22Rv1 (cell line): ENCODE measurements around the gene SORCS2.

Experiments
- H3K27ac ChIP-seq: fragments of 450-650 bp; 2 replicates; pipeline ENCODE4 v1.5.1; 2017
- ZFX ChIP-seq: fragments of 450-650 bp; IDR thresholded peaks from 2 replicates; pipeline ENCODE4 v1.6.1; 2017; ENCODE audit warnings: antibody characterized with exemption, borderline replicate concordance
- TF ChIP-seq, protein P1 (sequence below): fragments of 450-650 bp; IDR thresholded peaks from 2 replicates; pipeline ENCODE4 v1.5.1; 2017; ENCODE audit warnings: mild to moderate bottlenecking

The SORCS2 gene

DNA sequence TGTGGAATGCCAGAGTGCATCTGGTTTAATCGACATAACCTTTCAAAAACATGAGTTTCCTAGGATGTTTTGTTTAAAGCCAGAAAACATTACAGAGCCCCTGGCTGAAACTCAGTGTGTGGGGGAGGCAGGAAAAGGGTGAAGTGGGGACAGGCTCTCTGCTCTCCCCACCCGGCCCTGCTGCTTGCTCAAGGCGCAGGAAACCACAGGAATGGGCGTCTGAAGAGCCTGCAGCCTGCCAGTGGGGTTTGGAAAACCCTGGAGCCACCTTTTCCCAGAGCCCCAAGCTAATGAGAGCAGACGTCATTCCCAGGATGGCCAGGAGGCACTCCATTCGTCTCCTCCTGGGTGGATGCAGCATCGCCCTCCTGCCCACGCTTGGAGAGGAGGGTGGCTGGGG, 506.7 kb downstream of the SORCS2 start:
- no peak overlapping the region for H3K27ac ChIP-seq
- no peak for TF ChIP-seq ZFX

DNA sequence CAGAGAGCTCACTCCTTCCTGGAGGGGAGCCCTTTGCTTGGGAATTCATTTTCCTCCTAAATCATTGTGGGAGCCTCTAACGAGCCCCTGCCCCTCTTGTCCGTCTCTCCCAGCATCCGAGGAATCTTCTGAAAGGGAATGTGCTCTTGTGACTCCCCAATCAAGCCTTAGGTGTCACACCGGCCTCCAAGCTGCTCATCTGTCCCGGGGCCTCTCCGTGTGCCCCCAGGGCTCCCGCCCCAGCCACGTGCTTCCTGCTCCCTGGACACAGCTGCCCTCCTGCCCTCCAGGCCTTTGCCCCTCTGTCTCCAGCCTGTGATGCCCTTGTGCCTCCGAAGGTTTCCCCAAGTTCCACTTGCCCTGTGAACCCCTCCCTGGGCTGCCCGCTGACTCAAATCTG, 507.5 kb downstream of the SORCS2 start:
- TF ChIP-seq ZFX: no peak
- TF ChIP-seq, protein P1, sequence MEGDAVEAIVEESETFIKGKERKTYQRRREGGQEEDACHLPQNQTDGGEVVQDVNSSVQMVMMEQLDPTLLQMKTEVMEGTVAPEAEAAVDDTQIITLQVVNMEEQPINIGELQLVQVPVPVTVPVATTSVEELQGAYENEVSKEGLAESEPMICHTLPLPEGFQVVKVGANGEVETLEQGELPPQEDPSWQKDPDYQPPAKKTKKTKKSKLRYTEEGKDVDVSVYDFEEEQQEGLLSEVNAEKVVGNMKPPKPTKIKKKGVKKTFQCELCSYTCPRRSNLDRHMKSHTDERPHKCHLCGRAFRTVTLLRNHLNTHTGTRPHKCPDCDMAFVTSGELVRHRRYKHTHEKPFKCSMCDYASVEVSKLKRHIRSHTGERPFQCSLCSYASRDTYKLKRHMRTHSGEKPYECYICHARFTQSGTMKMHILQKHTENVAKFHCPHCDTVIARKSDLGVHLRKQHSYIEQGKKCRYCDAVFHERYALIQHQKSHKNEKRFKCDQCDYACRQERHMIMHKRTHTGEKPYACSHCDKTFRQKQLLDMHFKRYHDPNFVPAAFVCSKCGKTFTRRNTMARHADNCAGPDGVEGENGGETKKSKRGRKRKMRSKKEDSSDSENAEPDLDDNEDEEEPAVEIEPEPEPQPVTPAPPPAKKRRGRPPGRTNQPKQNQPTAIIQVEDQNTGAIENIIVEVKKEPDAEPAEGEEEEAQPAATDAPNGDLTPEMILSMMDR: no peak

DNA sequence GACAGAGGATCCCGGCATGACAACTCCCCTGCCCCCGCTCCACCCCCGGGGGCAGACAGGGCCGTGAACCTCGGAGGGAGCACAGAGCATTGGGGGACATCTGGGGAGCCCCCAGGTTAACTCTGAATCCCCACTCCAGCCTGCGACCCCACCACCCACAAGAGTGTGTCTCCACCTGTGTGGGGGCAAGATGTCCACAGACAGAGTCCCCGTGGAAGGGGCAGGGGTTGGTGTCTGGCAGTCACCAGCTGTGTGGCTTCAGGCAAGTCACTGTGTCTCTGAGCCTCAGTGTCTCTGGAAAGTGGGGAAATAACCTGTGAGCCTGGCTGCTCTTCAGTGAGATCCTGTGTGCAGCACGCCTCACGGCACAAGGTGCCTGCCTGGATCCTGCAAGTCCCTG, 508.3 kb downstream of the SORCS2 start:
- no peak for TF ChIP-seq ZFX
- TF ChIP-seq, protein P1: no peak
- H3K27ac ChIP-seq: no peak overlapping the region

More for the DNA sequence above, 507.5 kb downstream of the SORCS2 start:
- no peak overlapping the region for H3K27ac ChIP-seq

GRCh38 chr4:7701866-7702649, 509.7 kb downstream of the SORCS2 start:
- no peak overlapping the region for H3K27ac ChIP-seq
- TF ChIP-seq ZFX: no peak
- TF ChIP-seq, protein P1: no peak

DNA sequence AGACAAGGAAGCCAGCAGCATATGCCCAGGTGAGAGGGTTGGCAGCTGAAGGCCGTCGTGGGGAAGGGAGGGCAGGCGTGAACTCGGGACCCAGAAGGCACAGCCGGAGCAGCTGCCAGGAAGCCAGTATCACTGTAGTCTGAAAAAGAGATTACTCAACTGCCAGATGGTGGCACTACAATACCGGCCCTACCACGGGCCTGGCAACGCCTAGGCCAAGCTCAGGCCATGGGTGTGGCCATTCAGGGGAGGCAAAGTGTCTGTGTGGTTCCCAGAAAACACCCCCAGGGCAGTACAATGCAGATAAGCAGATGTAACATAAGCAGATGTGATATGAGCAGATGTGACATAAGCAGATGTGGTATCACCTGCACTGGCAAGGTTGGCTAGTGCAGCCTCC, 511.4 kb downstream of the SORCS2 start:
- TF ChIP-seq ZFX: no peak
- TF ChIP-seq, protein P1: no peak
- no peak overlapping the region for H3K27ac ChIP-seq

DNA sequence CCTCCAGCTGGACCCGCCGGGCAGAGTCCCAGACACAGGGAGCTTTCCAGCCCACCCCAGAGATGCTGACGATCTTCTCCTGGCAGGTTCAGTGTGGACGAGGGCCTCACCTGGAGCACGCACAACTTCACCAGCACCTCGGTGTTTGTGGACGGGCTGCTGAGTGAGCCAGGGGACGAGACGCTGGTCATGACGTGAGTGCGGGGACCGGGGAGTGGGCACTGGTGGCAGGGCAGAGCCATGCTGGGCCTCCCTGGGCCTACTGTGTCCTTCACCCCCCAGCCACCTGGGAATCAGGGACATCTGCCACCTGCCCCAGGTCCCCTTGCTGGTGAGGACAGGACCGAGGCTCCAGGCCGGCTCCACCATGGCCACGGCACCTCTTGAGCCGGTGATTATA, 511.8 kb downstream of the SORCS2 start:
- no peak for TF ChIP-seq ZFX
- TF ChIP-seq, protein P1: no peak
- no peak overlapping the region for H3K27ac ChIP-seq

- TF ChIP-seq ZFX: no peak
- TF ChIP-seq, protein P1: no peak
- no peak overlapping the region for H3K27ac ChIP-seq
Measured at GRCh38 chr4:7704625-7705024, 512.3 kb downstream of the SORCS2 start.
